H1 (cell line): ENCODE measurements around the gene HSF4. TPM values are rescaled to one million over a fixed set of nuclear protein-coding genes. Genes with fewer than 3 reads are reported as not detected.

Experiments used
- CTCF ChIA-PET: fragments of 300-600 bp; sonication (Branson Sonifier 250); formaldehyde crosslinking; loops from one replicate; lab custom pipeline; 2021; ENCODE audit not compliant: partially characterized antibody; lab: Charles Lee
- POLR2A ChIA-PET: fragments of 300-600 bp; sonication (Branson Sonifier 250); formaldehyde crosslinking; loops from one replicate; lab custom pipeline; 2021; ENCODE audit warnings: inconsistent platforms; ENCODE audit not compliant: partially characterized antibody; lab: Charles Lee
- DNase-seq, 2 experiments: peaks; one replicate each; pipeline versions ENCODE4 v3.0.0 to v3.0.0-alpha.2; 2010 to 2022; ENCODE audit warnings: low spot score in 2 of 2, low read depth in 1 of 2, mixed read lengths in 1 of 2
- FAIRE-seq: peaks from 2 replicates; lab custom pipeline; 2011; peaks lifted over from hg19 to GRCh38; lab: Jason Lieb, UNC
- H2AFZ ChIP-seq: 2 replicates; pipeline ENCODE4 v1.8.1; 2012; ENCODE audit warnings: low read length, inconsistent platforms
- H2AK5ac ChIP-seq: 2 replicates; pipeline ENCODE4 v1.6.1; 2013; ENCODE audit warnings: low read depth, low read length
- H2BK120ac ChIP-seq: replicated peaks from 2 replicates; pipeline ENCODE3; 2013; ENCODE audit warnings: low read depth, low read length, inconsistent platforms
- H2BK12ac ChIP-seq: 2 replicates; pipeline ENCODE4 v1.6.1; 2013; ENCODE audit warnings: low read depth, low read length
- H2BK15ac ChIP-seq: 2 replicates; pipeline ENCODE4 v1.6.1; 2013; ENCODE audit warnings: low read length
- H2BK20ac ChIP-seq: 2 replicates; pipeline ENCODE4 v1.6.1; 2013; ENCODE audit warnings: low read length
- H2BK5ac ChIP-seq: 2 replicates; pipeline ENCODE4 v1.6.1; 2013; ENCODE audit warnings: low read depth, low read length
- H3K14ac ChIP-seq: 2 replicates; pipeline ENCODE4 v1.6.1; 2013; ENCODE audit warnings: inconsistent platforms; ENCODE audit not compliant: insufficient read length
- H3K18ac ChIP-seq: 2 replicates; pipeline ENCODE4 v1.6.1; 2013; ENCODE audit warnings: low read length; ENCODE audit errors: extremely low read depth
- H3K23ac ChIP-seq: 2 replicates; pipeline ENCODE4 v1.6.1; 2013; ENCODE audit warnings: inconsistent platforms; ENCODE audit not compliant: insufficient read length
- H3K23me2 ChIP-seq: 2 replicates; pipeline ENCODE4 v1.6.1; 2013; ENCODE audit warnings: low read depth, low read length
- H3K27ac ChIP-seq: 2 replicates; pipeline ENCODE4 v1.6.1; 2011; ENCODE audit warnings: low read depth, low read length, inconsistent platforms
- H3K27me3 ChIP-seq, 4 experiments: replicated peaks in 1 of 4; 1 replicate in 1 of 4; 2 replicates in 3 of 4; pipeline versions ENCODE4 v1.6.1 to v1.8.1; 2011 to 2013; ENCODE audit warnings: low read length in 3 of 4, mild to moderate bottlenecking in 3 of 4, inconsistent platforms in 2 of 4, mixed read lengths in 2 of 4, moderate library complexity in 1 of 4; ENCODE audit not compliant: control insufficient read depth in 3 of 4, insufficient read depth in 3 of 4; ENCODE audit errors: extremely low read depth in 1 of 4
- H3K36me3 ChIP-seq, 4 experiments: 2 replicates each; pipeline versions ENCODE4 v1.6.1 to v1.8.1; 2011 to 2013; ENCODE audit warnings: mild to moderate bottlenecking in 4 of 4, low read length in 3 of 4, moderate library complexity in 2 of 4, control low read depth in 1 of 4, inconsistent platforms in 1 of 4; ENCODE audit not compliant: insufficient read depth in 4 of 4, control insufficient read depth in 2 of 4
- H3K4ac ChIP-seq: replicated peaks from 2 replicates; pipeline ENCODE3; 2013; ENCODE audit warnings: low read length, low read depth, mixed read lengths, inconsistent platforms; ENCODE audit not compliant: insufficient read length
- H3K4me1 ChIP-seq, 4 experiments: replicated peaks in 1 of 4; 1 replicate in 1 of 4; 2 replicates in 3 of 4; pipeline versions ENCODE4 v1.6.1 to v1.8.1; 2011 to 2013; ENCODE audit warnings: low read length in 3 of 4, inconsistent platforms in 2 of 4, mixed read lengths in 1 of 4; ENCODE audit not compliant: insufficient read depth in 4 of 4, control insufficient read depth in 3 of 4
- H3K4me2 ChIP-seq, 2 experiments: 2 replicates each; pipeline versions ENCODE4 v1.6.1 to v1.8.1; 2011 to 2013; ENCODE audit warnings: low read depth in 2 of 2, low read length in 2 of 2, control low read depth in 1 of 2, inconsistent platforms in 1 of 2, mild to moderate bottlenecking in 1 of 2; ENCODE audit not compliant: insufficient read depth in 1 of 2
- H3K4me3 ChIP-seq, 4 experiments: fragments of 200-600, 300-600 bp in 1 of 4; sonication (generic), shearing (Covaris generic), sonication (Bioruptor Twin) in 1 of 4; 2 replicates each; pipeline versions ENCODE4 v1.5.1 to v1.8.1; 2011 to 2016; ENCODE audit warnings: low read length in 4 of 4, low read depth in 3 of 4, control low read depth in 2 of 4, inconsistent platforms in 2 of 4, mild to moderate bottlenecking in 2 of 4, mixed read lengths in 1 of 4, moderate library complexity in 1 of 4; ENCODE audit not compliant: insufficient read depth in 2 of 4; ENCODE audit errors: extremely low read depth in 1 of 4
- H3K56ac ChIP-seq: replicated peaks from 2 replicates; pipeline ENCODE3; 2013; ENCODE audit warnings: low read depth, mild to moderate bottlenecking, mixed read lengths, low read length, inconsistent platforms; ENCODE audit not compliant: insufficient read length
- H3K79me1 ChIP-seq: 2 replicates; pipeline ENCODE4 v1.6.1; 2013; ENCODE audit warnings: low read depth, low read length, control low read depth
- H3K79me2 ChIP-seq, 2 experiments: 2 replicates each; pipeline versions ENCODE4 v1.6.1 to v1.8.1; 2012 to 2013; ENCODE audit warnings: low read length in 2 of 2, mild to moderate bottlenecking in 2 of 2, inconsistent platforms in 1 of 2; ENCODE audit not compliant: insufficient read depth in 2 of 2, control insufficient read depth in 1 of 2
- H3K9ac ChIP-seq, 4 experiments: replicated peaks in 1 of 4; 1 replicate in 1 of 4; 2 replicates in 3 of 4; pipeline versions ENCODE4 v1.6.1 to v1.8.1; 2011 to 2013; ENCODE audit warnings: low read depth in 3 of 4, low read length in 3 of 4, control low read depth in 2 of 4, mild to moderate bottlenecking in 2 of 4, moderate library complexity in 2 of 4, inconsistent platforms in 1 of 4; ENCODE audit errors: extremely low read depth in 1 of 4
- H3K9me3 ChIP-seq, 2 experiments: 2 replicates each; pipeline versions ENCODE4 v1.6.1 to v1.8.1; 2012 to 2013; ENCODE audit warnings: mild to moderate bottlenecking in 2 of 2, moderate library complexity in 2 of 2, control low read depth in 1 of 2, inconsistent platforms in 1 of 2, low read depth in 1 of 2, low read length in 1 of 2, mixed read lengths in 1 of 2; ENCODE audit not compliant: insufficient read depth in 2 of 2
- H4K20me1 ChIP-seq, 2 experiments: replicated peaks in 1 of 2; 2 replicates each; pipeline versions ENCODE3 to v1.8.1; 2011 to 2013; ENCODE audit warnings: inconsistent platforms in 2 of 2, low read length in 2 of 2, mild to moderate bottlenecking in 1 of 2; ENCODE audit not compliant: insufficient read depth in 2 of 2, control insufficient read depth in 1 of 2
- H4K5ac ChIP-seq: 2 replicates; pipeline ENCODE4 v1.6.1; 2013; ENCODE audit warnings: low read length, low read depth, mixed read lengths, inconsistent platforms; ENCODE audit not compliant: insufficient read length
- H4K8ac ChIP-seq: 2 replicates; pipeline ENCODE4 v1.8.0; 2013; ENCODE audit warnings: mild to moderate bottlenecking, moderate library complexity, low read length, inconsistent platforms; ENCODE audit not compliant: insufficient read depth; ENCODE audit errors: extremely low read depth
- H4K91ac ChIP-seq: replicated peaks from 2 replicates; pipeline ENCODE3; 2013; ENCODE audit warnings: low read length, mixed read lengths, inconsistent platforms; ENCODE audit not compliant: insufficient read length
- BCL11A ChIP-seq, 2 experiments: IDR thresholded peaks; one replicate each; pipeline ENCODE4 v1.6.1; 2011; ENCODE audit warnings: low read depth in 2 of 2, low read length in 2 of 2, mild to moderate bottlenecking in 2 of 2
- SIN3A ChIP-seq, 2 experiments: IDR thresholded peaks in 1 of 2; conservative IDR thresholded peaks in 1 of 2; 2 replicates each; pipeline ENCODE4 v1.6.1; 2011 to 2012; ENCODE audit warnings: low read length in 2 of 2, improper control_type of control experiment in 1 of 2, low read depth in 1 of 2, mild to moderate bottlenecking in 1 of 2
- SIRT6 ChIP-seq: IDR thresholded peaks from one replicate; pipeline ENCODE4 v1.7.1; 2012; ENCODE audit warnings: low read length, inconsistent platforms
- WGBS, 2 experiments: shearing (Covaris generic) in 1 of 2; methylation state at CpG; one replicate each; pipeline versions ENCODE4 v1.1.6 to v1.1.7; 2013 to 2015; ENCODE audit warnings: low lambda C conversion rate in 2 of 2, mixed read lengths in 2 of 2, inconsistent platforms in 1 of 2, low coverage in 1 of 2, missing lambda C conversion rate in 1 of 2; ENCODE audit not compliant: insufficient replicate concordance in 2 of 2, insufficient coverage in 1 of 2, insufficient read length in 1 of 2; ENCODE audit errors: extremely low coverage in 1 of 2, missing lambda C conversion rate in 1 of 2; 5-methylcytosine and 5-hydroxymethylcytosine counted together
- polyA plus RNA-seq, 7 experiments: library from polyadenylated mRNA; depleted of rRNA in 3 of 7; stranded (reverse) in 5 of 7; unstranded in 2 of 7; fragments of >200 nt in 5 of 7; fragments of 200-250 nt in 2 of 7; gene quantifications; 1 replicate in 5 of 7; 2 replicates in 1 of 7; 4 replicates in 1 of 7; pipeline versions ENCODE4 v1.2.1 to v1.2.3, GENCODE V29; 2011 to 2013; ENCODE audit warnings: missing spikeins in 2 of 7, mixed read lengths in 2 of 7
- total RNA-seq: library from RNA; stranded (reverse); fragmentation: NEBNext Ultra II Directional; extraction: Animal tissue kit (Norgen Biotek cat#: 25700); gene quantifications from 2 replicates; pipeline ENCODE4 v1.2.1, GENCODE V29; 2021

Gene HSF4
- total and polyA plus RNA-seq, 2 of the 8 experiments (the other 6 are each of a cell fraction or from before 2014, with no cell fraction given), result 0.14 TPM; not detected in 1

GRCh38 chr16:67167588-67167987 lies 3.0 kb downstream of the HSF4 start:
- POLR2A ChIA-PET, result no interaction called here
- no peak overlapping the region; the same call in 1 of the 2 replicates for H4K8ac ChIP-seq
- no peak overlapping the region for H3K23ac ChIP-seq
- no peaks in the 10 kb centered on the region for H3K9me3 ChIP-seq
- H2BK15ac ChIP-seq, result no peak overlapping the region
- CTCF ChIA-PET, result interaction anchor here (1.1 to 19.3 kb wide), 10 partner anchors 8 to 255 kb away, joined by 3 to 291 read pairs (median 24); partner anchors contain the start of genes B3GNT9, ELMO3, EXOC3L1 and FBXL8
- H2AFZ ChIP-seq, result no peak overlapping the region
- H2BK5ac ChIP-seq, result no peak overlapping the region
- peaks cover 0 to 14% (median 0%) of the 10 kb centered on the region in 4 experiments; a peak in 1 of 8 replicates for H3K36me3 ChIP-seq
- H2AK5ac ChIP-seq, result no peak overlapping the region
- peaks cover 2% of the 10 kb centered on the region; the same call in 1 of the 2 replicates for H3K79me1 ChIP-seq
- peaks cover 2 to 21% of the 10 kb centered on the region in 2 experiments for H4K20me1 ChIP-seq
- FAIRE-seq (no peak), DNase-seq (no peak)
- peaks cover 0 to 41% (median 36%) of the 10 kb centered on the region in 4 experiments; a peak in 6 of 7 replicates for H3K4me1 ChIP-seq
- no peak overlapping the region for H2BK12ac ChIP-seq
- no peak overlapping the region for H3K27ac ChIP-seq
- no peak overlapping the region for H3K9ac ChIP-seq
- H3K23me2 ChIP-seq, result peaks cover 17% of the 10 kb centered on the region
- H3K4me3 ChIP-seq, result no peak overlapping the region
- H3K56ac ChIP-seq, result no peak overlapping the region
- no peaks in the 10 kb centered on the region for H3K79me2 ChIP-seq
- H3K4me2 ChIP-seq, result no peak overlapping the region
- H4K5ac ChIP-seq, result no peak overlapping the region
- no peak for TF ChIP-seq BCL11A (IDR thresholded peaks at IDR 0.05; ENCODE audit: low read depth in 2 of 2, low read length in 2 of 2)
- TF ChIP-seq SIN3A (conservative IDR thresholded peaks at IDR 0.05 in 1 of 2, IDR thresholded peaks at IDR 0.05 in 1 of 2; ENCODE audit: low read depth in 1 of 2, low read length in 2 of 2), result no peak
- TF ChIP-seq SIRT6, result no peak
- no peak overlapping the region for H2BK20ac ChIP-seq
- H4K91ac ChIP-seq, result no peak overlapping the region
- H2BK120ac ChIP-seq, result no peak overlapping the region
- no peak overlapping the region for H3K18ac ChIP-seq
- H3K14ac ChIP-seq, result no peak overlapping the region
- H3K27me3 ChIP-seq, result peaks cover 84 to 98% (median 97%) of the 10 kb centered on the region in 4 experiments
- 59% methylated on average over 7 of the region's 7 CpGs; no CpG with 5 or more reads in 1 of the 2 experiments for WGBS, 2 experiments
- no peak overlapping the region for H3K4ac ChIP-seq
